HG02763 (cell line): ENCODE results near the gene PDE6C.

Source experiments
- ATAC-seq: cut with Tn5 transposase; IDR thresholded peaks from one replicate; pipeline ENCODE4 v1.9.1; 2021; ENCODE audit warnings: mild to moderate bottlenecking, moderate library complexity; ENCODE audit not compliant: unreplicated experiment

Gene PDE6C

DNA sequence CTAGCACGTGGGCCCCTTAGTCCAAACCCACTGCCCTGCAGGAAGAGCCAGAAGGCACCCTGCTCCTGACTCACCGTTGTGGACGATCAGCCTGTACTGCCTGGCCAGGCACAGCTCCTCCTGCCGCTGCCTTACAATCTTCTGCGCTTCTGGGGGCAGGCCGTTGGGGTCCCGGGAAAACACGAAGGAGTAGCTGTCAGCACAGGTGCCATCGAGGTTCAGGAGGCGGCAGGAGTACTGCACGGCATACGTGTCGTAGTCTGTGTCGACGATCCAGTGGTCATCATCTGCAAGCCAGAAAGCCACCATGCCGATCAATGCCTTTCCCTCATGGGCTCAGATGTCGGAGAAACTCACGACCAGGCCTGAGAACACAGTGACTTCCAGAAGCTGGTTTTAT lies 18.6 kb upstream of the PDE6C start:
- ATAC-seq: no peak

GRCh38 chr10:93594518-93594917 lies 17.8 kb upstream of the PDE6C start:
- no peak for ATAC-seq

- ATAC-seq: no peak
Measured at GRCh38 chr10:93595378-93596161, 16.8 kb upstream of the PDE6C start.

GRCh38 chr10:93596539-93596938 lies 15.8 kb upstream of the PDE6C start:
- no peak for ATAC-seq

DNA sequence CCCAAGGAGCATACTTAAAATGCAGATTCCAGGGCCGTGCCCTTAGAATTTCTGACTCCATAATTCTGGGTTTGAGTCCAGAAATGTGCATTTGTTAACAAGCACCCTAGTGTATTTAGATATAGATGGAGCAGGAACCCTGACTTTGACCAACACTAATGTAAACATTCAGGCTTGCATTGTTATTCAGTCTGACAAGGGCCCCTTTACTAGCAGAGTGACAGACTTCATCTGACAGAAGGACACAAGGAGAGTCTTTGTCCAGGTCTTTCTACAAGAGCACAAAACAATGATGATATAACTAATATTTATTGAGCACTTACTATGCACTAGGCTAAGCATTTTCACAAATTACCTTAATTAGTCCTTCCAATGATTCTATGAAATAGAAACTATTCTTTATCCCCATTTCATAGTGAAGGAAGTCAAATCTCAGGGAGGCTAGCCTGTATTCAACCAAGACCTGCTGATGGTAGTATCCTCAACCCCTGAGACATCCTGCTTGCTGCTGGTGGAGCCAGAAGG lies 15.2 kb upstream of the PDE6C start:
- no peak for ATAC-seq

GRCh38 chr10:93598157-93598556 lies 14.2 kb upstream of the PDE6C start:
- no peak for ATAC-seq

GRCh38 chr10:93599335-93599734 lies 13.0 kb upstream of the PDE6C start:
- ATAC-seq: no peak

GRCh38 chr10:93599778-93600177 lies 12.6 kb upstream of the PDE6C start:
- no peak for ATAC-seq

GRCh38 chr10:93600446-93601145 lies 11.7 kb upstream of the PDE6C start:
- no peak for ATAC-seq

DNA sequence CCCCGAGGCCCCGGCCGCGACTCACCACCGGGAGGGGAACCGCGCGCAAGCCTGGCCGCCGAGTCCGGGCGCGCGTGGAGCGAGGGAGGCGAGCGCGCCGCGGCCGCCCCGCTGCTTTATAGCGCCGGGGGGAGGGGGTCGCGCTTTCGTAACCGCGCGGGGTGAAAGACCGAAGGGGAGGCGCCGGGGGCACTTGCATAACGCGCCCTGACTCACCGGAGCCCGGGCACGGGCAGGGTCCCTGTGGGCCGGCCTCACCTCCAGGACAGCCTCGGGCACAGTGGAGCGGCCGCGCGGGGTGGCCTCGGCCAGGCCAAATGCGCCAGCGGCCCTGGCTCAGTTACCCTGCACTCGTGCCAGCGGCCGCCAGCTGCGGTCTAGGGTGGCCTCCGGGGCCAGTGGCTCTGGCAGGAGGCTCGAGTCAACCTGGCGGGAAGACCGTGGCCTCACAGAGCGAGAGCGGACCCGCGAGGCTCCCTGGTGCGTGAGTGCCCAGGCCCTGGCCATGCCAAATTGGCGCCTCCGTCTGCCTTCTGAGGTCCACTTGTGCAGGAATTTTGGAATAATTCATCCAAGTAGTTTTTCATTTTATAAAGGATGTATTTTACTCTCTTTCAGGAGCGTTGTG lies 11.1 kb upstream of the PDE6C start, which contains the start of gene RBP4:
Gene RBP4, minus strand, starts transcription at position 90 of the 628 bp plus-strand sequence. CDS start 207 bp downstream, outside the sequence.
- ATAC-seq: no peak

GRCh38 chr10:93601774-93602162 lies 10.6 kb upstream of the PDE6C start:
- ATAC-seq: no peak

- no peak for ATAC-seq
Measured at GRCh38 chr10:93603023-93603422, 9.3 kb upstream of the PDE6C start.

- no peak for ATAC-seq
Measured at GRCh38 chr10:93604146-93604545, 8.2 kb upstream of the PDE6C start.

DNA sequence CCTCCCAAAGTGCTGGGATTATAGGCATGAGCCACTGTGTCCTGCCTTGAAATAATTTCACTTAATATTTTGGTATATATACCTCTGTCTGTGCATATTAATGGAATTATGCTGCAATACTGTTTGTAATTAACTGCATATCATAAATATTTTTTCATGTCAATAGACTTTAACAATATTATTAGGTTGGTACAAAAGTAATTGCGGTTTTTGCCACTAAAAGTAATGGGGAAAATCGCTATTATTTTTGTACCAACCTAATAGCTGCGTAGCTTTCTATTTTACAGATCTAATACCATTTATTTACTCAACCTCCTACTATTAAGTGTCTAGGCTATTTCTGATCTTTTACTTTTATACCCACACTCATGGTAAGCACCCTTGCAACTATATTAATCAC lies 3.9 kb upstream of the PDE6C start:
- no peak for ATAC-seq

DNA sequence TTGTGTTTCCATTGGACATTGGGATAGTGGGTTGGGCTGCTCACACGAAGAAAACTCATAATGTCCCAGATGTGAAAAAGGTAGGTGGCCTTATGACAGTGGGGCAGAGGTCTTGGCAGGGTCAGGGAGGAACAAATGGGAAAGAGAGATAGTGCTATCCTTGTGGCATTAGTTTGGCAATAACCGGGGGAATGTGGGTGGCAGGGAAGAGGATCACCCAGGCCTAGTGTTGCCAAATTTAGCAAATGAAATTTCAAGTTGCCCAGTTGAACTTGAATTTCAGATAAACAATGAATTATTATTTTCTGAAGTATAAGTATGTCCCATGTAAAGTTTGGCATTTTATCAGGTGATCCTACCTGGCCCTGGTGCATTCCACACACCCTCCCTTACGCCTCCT lies 789 bp downstream of the PDE6C start:
- ATAC-seq: no peak

GRCh38 chr10:93614101-93614825 lies 1.9 kb downstream of the PDE6C start:
- no peak for ATAC-seq

- no peak for ATAC-seq
Measured at GRCh38 chr10:93615576-93616235, 3.4 kb downstream of the PDE6C start.

DNA sequence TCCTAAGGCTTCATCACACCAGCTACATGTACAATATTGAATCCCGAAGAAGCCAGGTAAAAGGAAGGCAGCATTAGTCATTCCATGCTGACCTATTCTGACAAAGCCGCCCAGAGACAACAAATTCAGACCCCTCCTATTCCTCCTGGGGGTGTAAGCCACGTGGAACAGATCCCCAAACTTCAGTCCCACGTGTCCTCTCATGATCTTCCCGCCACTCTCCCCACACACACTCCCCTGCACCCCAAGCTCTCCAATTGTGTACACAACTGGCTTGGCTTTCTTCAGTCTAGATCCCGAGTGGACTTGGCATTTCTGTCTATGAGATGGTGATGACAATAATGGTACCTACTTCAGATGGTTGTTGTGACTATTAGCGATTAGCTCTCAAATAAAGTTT lies 8.6 kb downstream of the PDE6C start:
- no peak for ATAC-seq

DNA sequence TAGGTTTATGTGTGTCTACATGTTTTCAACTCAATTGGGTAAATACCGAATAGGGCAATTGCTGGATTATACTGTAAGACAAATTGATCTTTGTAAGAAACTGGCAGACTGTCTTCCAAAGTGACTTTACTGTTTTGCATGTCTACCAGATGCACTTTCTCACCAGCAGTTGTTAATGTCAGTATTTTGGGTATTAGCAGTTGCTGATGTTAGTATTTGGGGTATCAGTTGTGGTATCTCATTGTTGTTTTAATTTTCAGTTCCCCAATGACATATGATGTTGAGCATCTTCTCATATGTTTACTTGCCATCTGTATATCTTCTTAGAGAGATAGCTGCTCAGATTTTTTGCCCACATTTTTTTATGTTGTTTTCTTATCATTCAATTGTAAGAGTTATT lies 10.6 kb downstream of the PDE6C start:
- ATAC-seq: no peak

DNA sequence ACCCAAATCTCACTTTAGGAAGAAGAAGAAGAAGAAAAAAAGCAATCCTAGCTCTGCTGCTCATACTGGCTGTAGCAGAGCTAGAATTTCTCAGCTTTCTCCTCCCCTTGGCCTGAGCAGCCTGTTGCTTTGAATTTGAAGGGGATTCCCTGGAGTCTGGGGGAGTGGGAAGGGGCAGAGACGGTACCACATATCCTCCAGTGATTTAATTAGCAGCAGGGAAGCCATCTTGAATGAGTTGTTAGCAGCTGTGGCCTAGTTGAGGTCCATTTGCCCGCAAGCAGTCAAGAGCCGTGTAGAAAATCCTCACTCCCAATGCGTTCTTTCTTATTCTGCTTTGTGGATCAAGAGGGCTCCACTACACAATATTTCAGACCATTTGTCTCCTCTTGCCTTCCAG lies 16.5 kb downstream of the PDE6C start:
- ATAC-seq: no peak
